Fibroblast of the aortic adventitia (primary cell): ENCODE data around the gene BEND5. TPM values are rescaled to one million over a fixed set of nuclear protein-coding genes. Genes with fewer than 3 reads are reported as not detected.

Experiments
- DNase-seq: peaks from one replicate; pipeline ENCODE4 v3.0.0-alpha.2; 2010; ENCODE audit warnings: low read depth
- H3K4me3 ChIP-seq: 2 replicates; pipeline ENCODE4 v1.5.1; 2011; ENCODE audit warnings: low read depth, mild to moderate bottlenecking, control low read depth, low read length, moderate library complexity
- CTCF ChIP-seq: IDR thresholded peaks from 2 replicates; pipeline ENCODE4 v1.5.1; 2011; ENCODE audit warnings: mild to moderate bottlenecking, low read length, control low read depth, inconsistent platforms; ENCODE audit not compliant: insufficient read depth
- total RNA-seq: library from RNA; depleted of rRNA; stranded (reverse); fragments of >200 nt; gene quantifications from 2 replicates; pipeline ENCODE4 v1.2.3, GENCODE V29; 2012; ENCODE audit warnings: low replicate concordance

BEND5 gene
- total RNA-seq, 1 donor = 0.45 TPM

GRCh38 chr1:48679859-48680258 is 96.8 kb downstream of the BEND5 start:
- no peak for DNase-seq
- no peak for TF ChIP-seq CTCF
- no peak overlapping the region for H3K4me3 ChIP-seq

- no peak for DNase-seq
- H3K4me3 ChIP-seq = no peak overlapping the region
- no peak for TF ChIP-seq CTCF
Observed at GRCh38 chr1:48678710-48679505, 97.8 kb downstream of the BEND5 start.
